Right hindlimb (tissue), 1 donor: ENCODE results near the gene GATA3.

Source experiments
- DNase-seq: peaks from one replicate; pipeline ENCODE4 v3.0.0-alpha.2; 2018

Gene GATA3

GRCh38 chr10:8103543-8103942 is 49.1 kb downstream of the GATA3 start:
- DNase-seq = no peak

- DNase-seq = no peak
Measured at GRCh38 chr10:8104005-8104404, 49.5 kb downstream of the GATA3 start.

- DNase-seq = no peak
Measured at GRCh38 chr10:8104721-8105120, 50.2 kb downstream of the GATA3 start.

GRCh38 chr10:8105932-8106331 is 51.4 kb downstream of the GATA3 start:
- no peak for DNase-seq

GRCh38 chr10:8112230-8112905 is 57.9 kb downstream of the GATA3 start:
- DNase-seq = no peak

GRCh38 chr10:8112942-8113442 is 58.5 kb downstream of the GATA3 start:
- DNase-seq = no peak

GRCh38 chr10:8113616-8114015 is 59.1 kb downstream of the GATA3 start:
- no peak for DNase-seq

- no peak for DNase-seq
Measured at GRCh38 chr10:8114741-8115617, 60.5 kb downstream of the GATA3 start.

- no peak for DNase-seq
Measured at GRCh38 chr10:8115618-8115980, 61.1 kb downstream of the GATA3 start.

- DNase-seq = no peak
Measured at GRCh38 chr10:8116474-8116873, 62.0 kb downstream of the GATA3 start.

GRCh38 chr10:8116926-8117493 is 62.5 kb downstream of the GATA3 start:
- DNase-seq = no peak

GRCh38 chr10:8121201-8121890 is 66.9 kb downstream of the GATA3 start:
- DNase-seq = no peak

GRCh38 chr10:8122611-8123369 is 68.3 kb downstream of the GATA3 start:
- no peak for DNase-seq

GRCh38 chr10:8124436-8124835 is 69.9 kb downstream of the GATA3 start:
- no peak for DNase-seq
